Left forelimb (tissue), 1 donor: ENCODE measurements around the gene MVB12A.

Experiments used
- DNase-seq: peaks from one replicate; pipeline ENCODE4 v3.0.0-alpha.2; 2018; ENCODE audit warnings: low spot score

Gene MVB12A

DNA sequence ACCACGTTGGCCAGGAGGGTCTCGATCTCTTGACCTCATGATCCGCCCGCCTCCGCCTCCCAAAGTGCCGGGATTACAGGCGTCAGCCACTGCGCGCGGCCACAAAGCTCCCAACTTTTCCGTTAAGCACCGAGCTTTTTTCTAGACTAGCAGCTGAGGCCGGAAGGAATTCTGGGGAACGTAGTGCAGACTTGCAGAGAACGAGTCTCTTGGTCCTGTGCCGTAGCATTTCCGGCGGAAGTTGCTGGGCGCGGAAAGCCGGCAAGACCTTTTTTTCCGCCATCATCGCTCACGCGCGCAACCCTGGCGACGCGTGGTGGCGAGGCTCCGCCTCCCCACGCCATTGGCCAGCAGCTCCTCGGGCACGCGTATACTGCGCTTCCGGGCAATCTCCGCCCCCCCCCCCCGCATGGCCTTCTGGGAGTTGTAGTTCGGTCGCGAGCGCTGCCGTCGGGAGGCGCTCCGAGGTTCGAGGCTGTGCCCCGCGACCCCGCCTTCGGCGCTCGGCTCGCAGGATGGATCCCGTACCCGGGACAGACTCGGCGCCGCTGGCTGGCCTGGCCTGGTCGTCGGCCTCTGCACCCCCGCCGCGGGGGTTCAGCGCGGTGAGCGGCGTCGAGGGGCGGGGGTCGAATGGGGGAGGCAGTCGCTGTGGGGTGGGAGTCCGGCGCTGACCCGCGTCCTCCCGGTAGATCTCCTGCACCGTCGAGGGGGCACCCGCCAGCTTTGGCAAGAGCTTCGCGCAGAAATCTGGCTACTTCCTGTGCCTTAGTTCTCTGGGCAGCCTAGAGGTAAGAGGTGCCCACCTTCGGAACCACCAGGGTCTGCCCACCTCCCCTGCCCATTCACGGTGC is at the start of gene MVB12A:
Gene MVB12A (plus strand): TSS at position 427 of the 854 bp plus-strand sequence. CDS start 89 bp downstream, at position 516.
- peak; percentile 99 for DNase-seq

DNA sequence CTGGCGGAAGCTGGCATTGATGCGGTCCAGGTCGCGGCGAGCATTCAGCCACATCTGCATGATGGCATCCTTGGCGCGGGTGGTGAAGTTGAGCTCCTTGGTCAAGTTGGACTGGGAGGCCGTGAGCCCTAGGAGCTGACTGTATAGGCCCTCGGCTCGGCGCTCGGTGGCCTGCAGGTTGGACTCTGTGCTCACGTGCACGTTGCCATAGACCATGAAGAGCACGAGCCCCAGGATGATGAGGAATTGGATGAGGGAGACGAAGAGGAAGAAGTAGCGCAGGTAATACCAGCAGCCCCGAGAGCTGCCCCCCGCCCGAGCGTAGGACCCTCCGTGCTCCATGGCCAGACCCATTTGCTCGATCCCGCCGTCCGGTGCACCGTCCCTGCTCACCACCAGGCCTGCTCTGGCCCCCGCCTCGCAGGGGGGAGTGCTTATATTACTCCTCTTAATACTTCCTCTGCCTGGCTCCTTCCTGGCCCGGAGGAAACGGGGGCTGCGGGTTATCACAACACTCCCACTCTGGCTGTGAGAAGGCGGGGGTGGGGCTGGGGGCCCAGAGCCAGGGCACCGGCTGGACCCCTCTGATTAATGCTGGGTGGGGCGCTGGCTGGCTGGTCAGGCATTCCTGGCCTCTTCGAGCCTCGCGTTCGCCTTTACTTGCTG is 42.8 kb upstream of the MVB12A start, which contains the start of gene PLVAP:
Gene PLVAP (minus strand): TSS at position 408 of the 666 bp plus-strand sequence. CDS start 54 bp downstream, at position 354.
- no peak for DNase-seq

DNA sequence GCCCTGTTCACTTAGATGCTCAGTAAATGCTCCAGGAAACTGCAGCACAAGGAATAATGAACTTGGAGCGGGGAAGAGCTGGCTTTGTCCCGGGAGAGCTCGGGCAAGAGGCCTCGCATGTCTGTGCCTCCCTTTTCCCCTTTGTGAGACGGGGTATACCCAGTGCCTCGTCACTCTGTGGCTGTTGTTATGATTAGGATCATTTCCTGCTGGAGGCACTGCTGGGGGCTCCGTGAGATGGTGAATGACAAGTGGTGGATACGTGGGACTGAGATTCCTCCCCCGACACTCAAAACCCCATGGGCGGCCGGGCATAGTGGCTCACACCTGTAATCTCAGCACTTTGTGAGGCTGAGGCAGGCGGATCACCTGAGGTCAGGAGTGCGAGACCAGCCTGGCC is 41.6 kb upstream of the MVB12A start:
- DNase-seq = no peak

DNA sequence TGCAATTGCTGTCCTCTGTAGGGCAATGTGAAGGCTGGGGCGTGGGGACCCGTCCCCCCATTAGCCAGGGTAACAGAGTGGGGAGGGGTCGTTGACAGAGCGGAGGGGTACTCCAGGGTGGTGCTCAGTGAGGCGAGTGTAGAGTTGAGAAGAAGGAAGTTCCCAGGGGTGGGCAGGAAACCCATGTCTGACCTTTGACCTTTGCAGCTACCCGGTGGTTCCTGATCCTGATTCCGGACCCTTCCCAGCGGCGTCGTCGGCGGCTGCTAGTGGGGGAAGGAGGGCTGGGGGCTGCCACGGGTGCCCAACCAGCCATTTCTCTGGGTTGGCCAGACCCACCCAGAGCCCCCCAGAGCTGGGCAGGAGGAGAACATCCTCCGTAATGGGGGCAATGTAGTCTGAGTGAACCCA is 40.6 kb upstream of the MVB12A start:
- no peak for DNase-seq

DNA sequence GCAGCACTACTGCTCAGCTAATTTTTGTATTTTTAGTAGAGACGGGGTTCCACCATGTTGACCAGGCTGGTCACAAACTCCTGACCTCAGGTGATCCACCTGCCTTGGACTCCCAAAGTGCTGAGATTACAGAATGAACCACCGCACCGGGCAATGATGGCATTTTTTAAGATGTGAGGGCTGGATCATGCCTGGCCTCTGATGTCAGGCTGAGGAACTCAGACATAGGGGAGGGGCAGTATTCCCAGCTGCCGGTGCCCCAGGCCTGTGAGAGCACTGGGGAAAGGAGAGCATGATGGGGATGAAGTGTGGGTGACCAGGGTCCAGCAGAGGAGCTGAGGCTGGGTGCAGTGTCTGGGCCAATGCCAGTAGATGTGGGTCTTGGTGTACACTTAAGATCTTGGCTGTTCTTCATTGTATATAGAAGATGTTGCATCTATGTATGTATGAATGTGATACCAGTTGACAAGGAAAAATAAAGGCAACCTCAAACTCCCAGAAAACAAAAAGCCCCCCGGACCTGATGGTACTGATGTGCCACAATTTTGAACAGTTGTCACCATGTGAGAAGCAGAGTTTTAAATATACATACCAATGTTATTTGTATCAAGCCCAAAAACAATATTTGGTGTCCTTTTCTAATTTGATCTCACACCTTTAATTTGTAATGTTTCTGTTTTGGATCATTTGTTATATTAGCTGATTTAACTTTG is 39.3 kb upstream of the MVB12A start:
- no peak for DNase-seq

DNA sequence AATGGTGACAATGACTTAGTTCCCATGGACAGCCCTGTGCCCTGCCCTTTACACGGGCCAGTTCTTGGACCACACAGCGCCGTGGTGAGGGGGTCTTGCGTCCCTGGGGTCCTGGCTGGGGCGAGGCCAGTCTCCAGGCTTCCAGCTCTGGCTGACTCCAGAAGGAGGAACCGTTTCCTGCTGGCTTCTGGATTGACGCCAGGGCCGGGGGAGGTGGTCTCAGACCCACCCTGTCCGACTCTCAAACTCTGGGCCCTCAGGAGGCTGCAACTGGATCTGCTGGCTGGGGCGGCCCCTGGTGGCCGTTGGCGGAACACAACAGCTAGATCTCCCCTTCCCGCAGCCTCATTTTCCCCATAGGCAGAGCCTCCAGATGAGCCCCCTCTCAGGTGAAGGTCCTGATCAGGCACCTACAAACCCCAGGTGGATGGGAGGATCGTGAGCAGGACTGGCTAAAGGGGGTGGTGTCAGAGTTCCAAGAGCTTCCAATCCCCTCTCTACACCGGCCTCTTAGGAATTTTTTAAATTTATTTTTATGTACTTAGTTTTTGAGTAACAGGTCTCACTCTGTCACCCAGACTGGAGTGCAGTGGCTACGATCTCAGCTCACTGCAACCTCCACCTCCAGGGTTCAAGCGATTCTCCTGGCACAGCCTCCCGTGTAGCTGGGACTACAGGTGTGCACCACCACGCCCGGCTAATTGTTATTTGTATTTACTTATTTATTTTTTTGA is 33.8 kb upstream of the MVB12A start:
- DNase-seq = no peak

DNA sequence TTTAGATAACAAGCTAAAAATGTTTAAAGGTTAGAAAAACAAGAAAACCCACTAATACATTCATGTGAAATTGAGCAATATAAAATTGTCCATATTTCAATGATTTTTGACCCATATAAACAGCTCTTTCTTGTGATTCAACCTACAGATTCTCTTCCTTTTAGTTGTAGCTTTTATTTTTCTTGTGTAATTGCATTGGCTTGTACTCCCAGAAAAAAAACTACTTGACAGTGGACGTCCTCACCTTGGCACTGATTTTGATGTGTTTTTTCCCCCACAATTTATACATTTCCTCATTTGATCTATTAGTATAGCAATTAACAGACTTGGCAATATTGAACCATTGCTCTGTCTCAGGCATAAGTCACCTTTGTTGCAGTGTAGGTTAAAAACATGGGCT is 30.6 kb upstream of the MVB12A start:
- no peak for DNase-seq

DNA sequence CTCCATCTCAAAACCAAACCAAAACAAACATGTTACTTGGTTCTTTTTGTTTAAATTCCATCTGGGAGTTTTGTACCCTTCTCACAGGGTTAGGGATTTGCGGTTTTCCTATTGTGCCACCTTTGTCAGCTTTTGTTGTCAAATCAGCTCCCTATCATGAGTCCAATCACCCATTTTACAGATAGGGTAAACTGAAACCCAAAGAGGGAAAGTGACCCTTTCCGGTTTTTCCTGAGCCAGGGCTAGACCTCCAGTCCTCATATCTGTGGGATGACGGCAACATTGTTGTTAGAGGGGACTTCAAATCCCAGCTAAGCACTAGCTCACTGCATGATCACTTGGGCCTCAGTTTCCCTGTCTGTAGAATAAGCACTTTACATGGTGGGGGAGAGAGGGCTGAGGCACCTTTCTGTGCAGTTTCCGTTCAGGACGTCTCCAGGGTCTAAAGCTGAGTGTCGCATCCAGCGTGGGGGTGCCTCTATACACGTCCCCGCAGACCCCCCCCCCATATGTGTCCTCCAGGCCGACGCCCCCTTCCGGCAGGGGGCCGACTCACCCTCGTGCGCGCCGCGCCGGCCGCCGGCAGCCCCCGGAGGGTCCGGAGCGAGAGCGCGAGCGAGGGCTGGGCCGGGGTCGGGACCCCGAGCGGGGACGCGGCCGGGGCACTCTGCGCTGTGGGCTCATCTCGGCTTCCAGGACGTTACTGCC is 29.7 kb upstream of the MVB12A start:
- no peak for DNase-seq

DNA sequence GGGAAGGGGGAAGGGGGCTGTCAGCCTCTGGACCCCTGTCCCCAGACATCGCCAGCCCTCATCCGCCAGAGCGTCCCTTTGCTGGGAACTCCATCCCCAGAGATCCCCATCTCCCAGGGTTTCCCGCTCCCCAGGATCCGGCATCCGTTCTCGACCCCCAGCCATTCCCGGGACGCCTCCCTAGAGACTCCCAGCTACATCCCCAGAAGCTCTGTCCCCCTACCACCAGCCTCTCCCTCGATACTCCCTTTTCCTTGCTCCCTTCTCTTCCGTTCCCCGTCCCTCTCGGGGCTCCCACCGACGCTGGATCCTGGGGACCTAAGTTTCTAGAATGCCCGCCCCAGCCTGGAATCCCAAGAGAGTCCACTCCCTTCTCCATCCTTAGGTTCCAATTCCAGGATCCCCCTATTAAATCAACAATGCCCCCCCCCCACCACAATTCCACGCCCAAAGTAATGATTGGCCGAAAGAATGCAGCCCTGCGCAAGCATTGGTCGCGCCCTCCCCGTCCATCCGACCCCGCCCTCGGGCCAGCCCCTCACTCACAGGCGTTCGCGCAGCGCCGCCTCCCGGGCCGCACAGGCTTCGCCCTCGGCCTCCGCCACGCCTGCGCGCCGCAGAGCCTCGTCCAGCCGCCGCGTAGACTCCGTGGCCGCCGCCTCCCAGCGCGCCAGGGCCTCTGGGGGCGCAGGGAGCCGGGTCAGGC is 29.0 kb upstream of the MVB12A start:
- peak; percentile 93 for DNase-seq

DNA sequence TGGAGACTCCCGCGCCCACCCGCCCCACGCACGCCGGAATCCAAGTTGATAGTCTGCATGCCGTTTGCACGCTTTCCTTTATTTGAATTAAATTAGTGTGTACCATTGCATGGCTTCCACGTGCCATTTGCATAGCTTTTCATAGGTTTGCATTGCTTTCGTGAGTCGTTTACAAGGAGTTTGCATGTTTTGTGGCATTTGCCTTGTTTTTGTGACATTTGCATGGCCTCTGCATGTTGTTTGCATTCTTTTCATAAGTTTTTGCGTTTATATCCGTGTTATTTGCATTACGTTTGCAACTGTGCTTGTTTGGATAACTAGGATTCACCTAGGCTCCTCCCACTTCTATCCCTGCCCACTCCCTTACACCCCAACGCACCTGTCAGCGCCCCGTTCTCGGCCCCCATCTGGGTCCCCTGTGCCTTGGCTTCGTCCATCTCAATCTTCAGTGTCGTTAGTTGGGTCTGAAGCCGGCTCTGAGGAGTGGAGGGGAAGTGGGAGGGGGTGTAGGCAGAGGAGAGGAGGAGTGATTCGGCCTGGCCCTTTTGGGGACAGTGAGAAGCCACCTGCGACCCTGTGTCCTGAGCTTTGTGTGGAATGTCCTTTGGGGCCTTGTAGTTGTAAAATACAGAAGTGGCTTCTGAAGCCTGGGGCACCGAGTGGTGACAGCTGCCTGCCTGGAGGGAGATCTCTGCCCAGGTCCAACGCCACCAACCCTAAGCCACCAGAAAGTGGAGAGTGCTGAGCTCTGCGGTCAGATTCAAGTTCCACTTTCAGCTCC is 28.3 kb upstream of the MVB12A start:
- no peak for DNase-seq

DNA sequence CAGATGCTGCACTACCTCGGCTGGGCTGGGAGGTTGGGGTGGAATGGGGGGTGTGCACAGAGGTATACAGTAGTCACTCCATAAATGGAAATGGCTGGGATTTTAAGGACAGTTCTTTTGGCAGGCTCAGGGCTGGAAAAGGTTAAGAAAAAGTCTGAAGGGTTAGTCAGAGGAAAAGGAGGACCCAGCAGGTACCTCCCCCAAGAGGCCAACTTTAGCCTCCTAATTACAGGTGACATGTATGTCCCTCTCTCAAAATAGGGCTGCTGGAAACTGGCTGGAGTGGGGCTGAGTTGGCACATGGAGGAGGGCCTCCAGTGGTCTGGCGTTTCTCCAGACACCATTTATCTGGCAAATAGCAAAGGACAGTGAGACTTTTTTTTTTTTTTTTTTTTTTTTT is 26.8 kb upstream of the MVB12A start:
- DNase-seq = no peak

DNA sequence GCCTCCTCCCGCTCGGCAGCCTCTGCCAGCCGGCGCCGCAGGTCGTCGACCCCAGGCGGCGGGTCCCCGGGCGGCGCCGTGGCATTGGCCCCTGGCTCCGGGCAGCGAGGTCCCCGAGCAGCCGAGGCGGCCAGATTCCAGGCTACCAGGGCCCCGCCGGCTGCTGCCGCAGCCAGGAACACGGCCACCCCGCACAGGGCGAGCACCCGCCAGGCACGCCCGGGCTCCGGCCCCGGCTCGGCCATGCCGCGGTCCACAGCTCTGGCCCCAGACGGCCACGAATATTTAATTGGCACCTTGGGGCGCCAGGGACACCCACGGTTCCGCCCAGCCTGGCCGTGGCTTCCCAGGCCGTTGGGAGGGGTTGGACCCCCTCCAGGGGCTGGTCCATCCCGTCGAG is 25.9 kb upstream of the MVB12A start, which contains the start of gene CCDC194:
Gene CCDC194 (minus strand): TSS at position 283 of the 400 bp plus-strand sequence. CDS start 38 bp downstream, at position 245.
- no peak for DNase-seq

DNA sequence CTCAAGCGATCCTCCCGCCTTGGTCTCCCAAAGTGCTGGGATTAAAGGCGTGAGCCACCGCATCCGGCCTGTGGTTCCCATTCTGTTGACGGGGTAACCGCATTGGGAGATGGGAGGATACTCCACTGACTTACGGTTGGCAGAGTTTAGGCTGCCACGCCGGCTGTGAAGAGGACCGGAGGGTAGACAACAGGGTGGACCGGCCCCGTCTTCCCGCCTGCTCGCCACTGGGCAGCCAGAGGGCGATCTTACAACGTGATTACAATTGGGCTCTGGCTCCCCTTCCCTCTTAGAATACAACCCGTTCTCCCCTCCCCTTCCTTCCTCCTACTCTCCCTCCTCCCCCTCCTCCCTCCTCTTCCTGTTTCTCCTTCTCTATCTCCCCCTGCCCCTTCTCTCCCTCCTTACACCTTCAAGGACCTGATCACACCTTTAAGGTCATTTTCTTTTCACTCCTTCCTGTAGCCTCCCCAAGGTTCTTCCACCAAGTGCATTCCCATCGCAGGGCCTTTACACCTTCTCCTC is 24.9 kb upstream of the MVB12A start:
- DNase-seq = no peak

DNA sequence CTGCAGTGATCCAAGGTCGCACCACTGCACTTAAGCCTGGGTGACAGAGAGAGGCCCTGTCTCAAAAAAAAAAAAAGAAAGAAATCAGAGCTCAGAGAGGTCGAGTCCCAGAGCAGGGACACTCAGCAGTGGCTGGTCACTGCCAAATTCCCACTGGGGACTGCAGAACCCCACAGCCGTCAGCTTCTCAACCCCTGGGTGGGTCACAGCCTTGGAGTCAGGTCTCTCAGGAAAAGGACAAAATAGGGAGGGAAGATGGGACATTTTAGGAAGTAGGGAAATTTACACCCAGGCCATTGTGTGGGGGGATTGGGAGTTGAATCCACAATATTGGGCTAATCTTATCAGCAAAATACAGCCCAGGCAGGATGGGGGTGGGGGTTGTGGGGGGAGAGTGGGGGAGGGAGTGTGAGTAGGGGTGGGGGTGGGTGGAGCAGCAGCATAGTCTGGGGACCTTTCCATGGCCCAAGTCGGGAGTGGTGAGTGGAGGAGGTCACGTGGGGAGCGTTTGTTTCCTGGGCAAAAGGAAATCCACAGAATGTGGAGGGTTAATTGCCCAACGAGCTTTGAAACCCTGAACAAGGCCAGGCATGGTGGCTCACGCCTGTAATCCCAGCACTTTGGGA is 20.8 kb upstream of the MVB12A start:
- no peak for DNase-seq

DNA sequence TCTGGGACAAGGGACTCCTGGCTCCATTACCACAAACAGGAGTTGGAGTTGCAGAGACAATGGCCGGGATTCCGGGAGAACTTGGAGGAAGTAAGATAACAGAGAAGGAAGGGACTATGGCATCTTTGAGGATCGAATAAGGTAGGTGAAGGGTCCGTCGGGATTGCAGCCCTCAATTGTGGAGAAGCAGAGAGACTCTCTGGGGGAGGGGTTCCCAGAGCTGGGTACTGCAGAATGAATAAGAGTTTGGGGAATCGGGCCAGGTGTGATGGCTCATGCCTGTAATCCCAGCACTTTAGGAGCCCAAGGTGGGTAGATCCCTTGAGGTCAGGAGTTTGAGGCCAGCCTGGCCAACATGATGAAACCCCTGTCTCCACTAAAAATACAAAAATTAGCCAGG is 18.2 kb upstream of the MVB12A start:
- DNase-seq = no peak

DNA sequence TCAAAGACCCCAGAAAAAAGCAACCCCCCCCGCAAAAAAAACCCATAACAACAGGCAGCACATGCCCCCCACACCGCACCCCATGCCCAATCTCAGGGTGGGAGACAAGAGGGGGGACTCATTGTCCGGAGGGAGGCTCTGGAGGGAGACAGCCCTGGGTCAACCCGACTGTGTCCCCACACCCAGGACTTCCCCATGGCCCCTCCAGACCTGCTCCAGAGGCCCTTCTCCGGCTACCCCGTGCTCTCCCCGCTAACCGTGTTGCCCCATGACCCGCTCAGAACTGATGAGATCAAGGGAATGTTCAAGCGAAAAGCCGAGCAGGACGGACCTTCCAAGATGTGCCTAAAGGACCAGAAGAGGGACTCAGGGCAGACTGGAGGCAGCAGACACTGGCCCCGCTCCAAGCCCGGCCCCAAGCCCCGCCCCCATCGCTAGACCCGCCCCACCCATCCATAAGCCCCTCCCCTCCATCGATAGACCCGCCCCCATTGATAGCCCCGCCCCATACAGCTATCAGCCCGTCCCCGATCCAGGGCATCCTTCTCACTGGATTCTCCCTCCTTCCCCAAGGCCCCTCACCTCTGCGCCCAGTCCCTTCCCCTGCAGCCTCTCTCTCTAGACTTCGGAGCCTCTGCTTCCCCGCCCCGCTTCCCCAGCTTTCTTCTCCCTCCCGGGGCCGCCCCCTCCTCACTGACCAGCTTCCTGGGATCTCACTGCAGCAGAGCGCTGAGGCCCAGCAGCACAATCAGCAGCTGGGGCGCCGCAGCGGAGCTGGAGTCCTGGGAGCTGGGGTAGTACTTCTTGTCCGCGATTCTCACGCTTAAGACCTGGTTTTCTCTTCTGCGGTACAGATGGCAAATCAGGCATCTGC is 16.6 kb upstream of the MVB12A start:
- DNase-seq = no peak

DNA sequence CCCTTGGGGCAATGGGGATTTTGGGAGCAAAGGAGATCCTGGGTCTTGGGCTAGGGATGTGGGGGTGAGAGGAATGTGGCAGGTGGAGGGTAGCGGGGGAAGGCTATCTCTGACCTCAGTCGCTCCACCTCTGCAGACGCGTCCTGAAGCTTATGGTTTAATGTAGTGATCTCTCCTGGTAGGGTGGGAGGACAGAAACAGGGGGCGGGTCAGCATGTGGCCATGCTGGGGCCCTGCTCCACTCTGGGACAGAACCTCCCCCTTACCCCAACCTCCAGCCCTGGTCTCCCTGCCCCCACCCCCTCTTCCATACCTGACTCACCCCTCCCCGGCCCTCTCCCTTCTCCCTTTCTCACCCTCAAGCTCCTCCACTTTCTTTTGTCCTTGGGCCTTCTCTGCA is 15.8 kb upstream of the MVB12A start:
- no peak for DNase-seq
